Measurements from ENCODE around the gene FILIP1L. TPM values are rescaled to one million over a fixed set of nuclear protein-coding genes. Genes with fewer than 3 reads are reported as not detected.

The FILIP1L gene
- total and polyA plus RNA-seq, 4 donors, result 4.8 to 18.7 (median 6.7) TPM

DNA sequence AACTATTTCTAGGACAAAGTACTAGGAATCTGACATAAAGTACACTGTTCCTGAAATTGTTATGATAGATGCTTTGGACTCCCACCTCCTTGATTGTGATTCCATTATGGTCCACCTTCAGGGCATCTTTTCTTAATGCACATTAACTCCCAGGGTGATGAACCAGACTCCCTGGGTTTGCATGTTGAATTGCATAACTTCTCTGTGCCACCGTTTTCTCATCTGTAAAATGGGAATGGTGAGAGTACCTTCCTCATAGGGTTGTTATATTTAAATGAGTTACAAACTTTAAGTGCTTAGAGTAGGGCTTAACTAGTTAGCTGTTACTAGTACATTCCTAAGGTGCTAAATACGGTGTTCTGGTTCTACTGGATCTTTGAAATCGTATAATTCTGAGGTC, 214.7 kb downstream of the FILIP1L start:
- 100% methylated on average over 1 of the region's 3 CpGs for WGBS (ENCODE audit: insufficient coverage)
- H3K9me3 ChIP-seq (ENCODE audit: control insufficient read depth, insufficient read depth, low read length), result no peaks in the 10 kb centered on the region
- no peaks in the 10 kb centered on the region for H3K27me3 ChIP-seq (ENCODE audit: control insufficient read depth, insufficient read depth, low read length)
- H3K4me1 ChIP-seq (ENCODE audit: control insufficient read depth, insufficient read depth, low read length), result no peaks in the 10 kb centered on the region
- DNase-seq (ENCODE audit: low read depth in 4 of 6, low spot score in 6 of 6), result no peak
- H3K27ac ChIP-seq (ENCODE audit: low read depth, low read length), result no peak overlapping the region
- no peak overlapping the region for H3K4me3 ChIP-seq (ENCODE audit: low read depth, low read length)
- H3K36me3 ChIP-seq (ENCODE audit: control insufficient read depth, insufficient read depth, low read length), result no peaks in the 10 kb centered on the region

DNA sequence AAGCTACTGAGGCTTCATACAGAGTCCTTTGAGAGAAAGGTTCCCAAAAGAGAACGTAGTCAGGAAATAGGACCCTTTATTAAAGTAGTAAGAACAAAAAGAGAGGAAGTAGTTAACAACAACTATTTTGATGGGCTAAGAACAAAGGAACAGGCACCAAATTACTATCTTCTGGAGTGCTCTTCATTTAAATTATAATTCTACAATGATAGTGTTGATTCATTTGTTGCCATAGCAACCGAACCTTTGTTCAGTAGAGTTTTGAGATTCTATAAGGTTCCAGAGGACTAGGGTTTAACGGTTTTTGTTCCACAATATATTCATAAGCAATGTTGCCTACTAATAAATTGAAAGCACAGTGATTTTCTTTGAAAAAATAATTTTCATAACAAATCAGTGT, 217.8 kb downstream of the FILIP1L start:
- H3K4me3 ChIP-seq (ENCODE audit: low read depth, low read length), result no peak overlapping the region
- WGBS (ENCODE audit: insufficient coverage), result 0% methylated on average over 1 of the region's 3 CpGs
- H3K27ac ChIP-seq (ENCODE audit: low read depth, low read length), result no peak overlapping the region
- peak in 2 of 6 donors; percentile 33 to 77 for DNase-seq (ENCODE audit: low read depth in 4 of 6, low spot score in 6 of 6)
- no peaks in the 10 kb centered on the region for H3K9me3 ChIP-seq (ENCODE audit: control insufficient read depth, insufficient read depth, low read length)
- no peaks in the 10 kb centered on the region for H3K36me3 ChIP-seq (ENCODE audit: control insufficient read depth, insufficient read depth, low read length)
- H3K27me3 ChIP-seq (ENCODE audit: control insufficient read depth, insufficient read depth, low read length), result no peaks in the 10 kb centered on the region
- no peaks in the 10 kb centered on the region for H3K4me1 ChIP-seq (ENCODE audit: control insufficient read depth, insufficient read depth, low read length)

DNA sequence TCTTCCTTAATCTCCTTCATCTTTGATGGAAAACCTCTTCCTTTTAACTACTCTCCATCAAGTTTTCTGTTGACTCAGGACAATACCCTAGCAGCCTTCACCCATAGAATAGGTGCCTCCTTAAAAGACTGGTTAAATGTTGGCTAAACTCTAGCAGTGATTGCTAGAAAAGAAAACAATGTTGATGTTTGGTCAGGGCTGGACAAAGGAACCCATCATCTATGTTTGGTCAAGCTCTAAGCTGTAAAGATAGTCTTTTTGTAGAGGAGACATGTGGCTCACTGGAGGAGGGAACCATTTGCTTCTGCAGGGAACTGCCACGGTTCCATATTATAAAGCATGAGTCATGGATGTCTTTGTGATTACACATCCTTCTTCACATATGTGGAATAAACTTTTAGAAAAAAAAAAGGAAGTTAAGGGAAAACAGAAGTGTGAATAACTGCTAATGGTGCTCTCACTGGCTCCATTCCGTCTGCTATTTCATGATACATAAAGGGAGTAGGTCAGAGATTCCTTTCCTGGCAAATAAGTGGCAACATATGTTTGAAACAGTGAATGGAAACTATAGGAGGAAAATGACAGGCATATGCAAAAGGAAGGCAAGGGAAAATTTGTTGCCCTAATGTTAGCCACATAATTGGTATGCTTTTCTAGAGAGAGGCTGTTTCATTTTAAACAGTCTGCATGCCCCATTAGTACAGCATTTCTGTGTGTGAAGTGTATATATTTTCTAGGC, 218.4 kb downstream of the FILIP1L start:
- H3K4me3 ChIP-seq (ENCODE audit: low read depth, low read length), result no peak overlapping the region
- WGBS (ENCODE audit: insufficient coverage), result 75% methylated on average over 1 of the region's 2 CpGs
- no peak overlapping the region for H3K27ac ChIP-seq (ENCODE audit: low read depth, low read length)

DNA sequence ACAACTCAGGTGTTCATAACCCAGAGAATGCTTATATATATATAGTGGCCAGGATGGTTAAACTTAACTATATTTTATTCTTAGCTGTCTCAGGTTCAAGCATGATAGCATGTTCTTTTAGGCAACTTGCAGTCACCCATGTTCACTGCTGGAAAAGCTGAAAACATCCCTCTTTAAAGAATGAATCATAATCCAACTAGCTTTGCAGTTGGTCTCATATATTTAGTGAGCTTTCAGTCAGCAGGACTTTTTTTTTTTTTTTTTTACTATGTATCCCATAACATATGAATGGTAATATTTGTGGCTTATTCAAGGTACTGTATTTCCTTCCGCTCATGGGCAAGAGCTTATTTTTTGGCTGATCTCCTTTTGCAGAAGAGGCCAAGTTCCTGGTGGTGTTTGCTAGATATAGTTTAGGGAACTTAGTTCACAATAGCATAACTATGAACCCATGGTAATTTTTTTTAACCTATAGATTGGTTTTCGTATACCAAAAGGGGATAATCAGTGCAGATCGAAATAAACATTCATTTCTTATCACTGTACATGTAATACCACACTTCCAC, 219.1 kb downstream of the FILIP1L start:
- no peak overlapping the region for H3K4me3 ChIP-seq (ENCODE audit: low read depth, low read length)

More for the DNA sequence above, 218.4 kb downstream of the FILIP1L start:
- H3K27me3 ChIP-seq (ENCODE audit: control insufficient read depth, insufficient read depth, low read length), result no peaks in the 10 kb centered on the region
- no peaks in the 10 kb centered on the region for H3K4me1 ChIP-seq (ENCODE audit: control insufficient read depth, insufficient read depth, low read length)
- peak in 2 of 6 donors; percentile 13 to 37 for DNase-seq (ENCODE audit: low read depth in 4 of 6, low spot score in 6 of 6)
- H3K9me3 ChIP-seq (ENCODE audit: control insufficient read depth, insufficient read depth, low read length), result no peaks in the 10 kb centered on the region
- H3K36me3 ChIP-seq (ENCODE audit: control insufficient read depth, insufficient read depth, low read length), result no peaks in the 10 kb centered on the region

DNA sequence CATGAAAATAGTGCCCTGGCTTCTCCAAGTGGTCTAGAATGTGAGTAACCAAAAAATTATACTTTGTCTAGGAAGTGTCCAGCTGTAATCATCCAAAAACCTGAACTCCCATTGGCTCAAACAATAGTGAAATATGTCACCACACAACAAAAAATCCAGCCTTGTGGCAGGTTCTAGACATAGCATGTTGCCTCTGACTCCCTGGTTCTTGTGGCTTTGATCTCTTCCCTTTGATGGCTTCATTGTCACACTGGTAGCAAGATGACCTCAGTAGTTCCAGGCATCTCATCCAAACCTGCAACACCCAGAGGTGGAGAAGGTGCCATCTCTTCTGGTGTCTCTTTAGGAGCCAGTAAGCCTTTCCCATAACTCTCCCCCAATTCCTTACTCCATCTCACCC, 222.0 kb downstream of the FILIP1L start:
- H3K4me1 ChIP-seq (ENCODE audit: control insufficient read depth, insufficient read depth, low read length), result no peaks in the 10 kb centered on the region
- no peak overlapping the region for H3K4me3 ChIP-seq (ENCODE audit: low read depth, low read length)
- H3K27ac ChIP-seq (ENCODE audit: low read depth, low read length), result no peak overlapping the region
- H3K36me3 ChIP-seq (ENCODE audit: control insufficient read depth, insufficient read depth, low read length), result no peaks in the 10 kb centered on the region
- H3K9me3 ChIP-seq (ENCODE audit: control insufficient read depth, insufficient read depth, low read length), result no peaks in the 10 kb centered on the region
- H3K27me3 ChIP-seq (ENCODE audit: control insufficient read depth, insufficient read depth, low read length), result no peaks in the 10 kb centered on the region
- DNase-seq (ENCODE audit: low read depth in 4 of 6, low spot score in 6 of 6), result no peak

More for the DNA sequence above, 219.1 kb downstream of the FILIP1L start:
- Histone ChIP-seq H3K27ac (ENCODE audit: low read depth, low read length) (no peak overlapping the region), H3K27me3 (ENCODE audit: control insufficient read depth, insufficient read depth, low read length) (no peaks in the 10 kb centered on the region), H3K4me1 (ENCODE audit: control insufficient read depth, insufficient read depth, low read length) (no peaks in the 10 kb centered on the region), H3K9me3 (ENCODE audit: control insufficient read depth, insufficient read depth, low read length) (no peaks in the 10 kb centered on the region), H3K36me3 (ENCODE audit: control insufficient read depth, insufficient read depth, low read length) (no peaks in the 10 kb centered on the region)
- WGBS (ENCODE audit: insufficient coverage), result 100% methylated on average over 1 of the region's 3 CpGs
- no peak for DNase-seq (ENCODE audit: low read depth in 4 of 6, low spot score in 6 of 6)

DNA sequence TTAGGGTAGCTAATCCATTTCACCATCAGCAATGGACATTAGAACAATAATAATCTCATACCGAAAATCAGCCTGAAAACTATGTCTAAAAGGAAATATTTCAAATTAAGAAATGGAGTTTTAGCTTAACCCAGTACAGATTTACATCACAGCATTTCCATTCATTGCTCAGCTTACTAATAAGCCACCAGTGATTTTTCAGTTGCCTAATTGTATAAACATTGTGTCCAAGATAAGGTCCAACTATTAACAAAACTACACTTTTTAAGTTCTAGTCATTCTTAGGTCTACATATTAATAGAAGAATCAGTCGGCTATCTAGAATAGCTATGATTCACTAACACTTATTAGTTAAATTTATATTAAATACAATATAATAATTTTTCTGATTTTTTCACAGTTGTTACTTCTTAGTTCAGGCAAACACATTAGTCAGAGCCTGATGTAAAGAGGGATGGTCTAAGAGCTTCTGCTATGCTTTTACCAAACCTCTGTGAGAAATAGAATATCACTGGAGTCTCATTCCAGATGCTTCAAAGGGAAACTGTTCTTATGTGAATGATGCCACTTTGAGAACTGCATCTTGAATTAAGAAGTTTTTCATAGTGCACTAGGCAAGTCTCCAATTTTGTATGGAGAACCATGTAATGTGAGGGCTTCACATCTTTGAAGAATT, 222.6 kb downstream of the FILIP1L start:
- Histone ChIP-seq H3K4me3 (ENCODE audit: low read depth, low read length) (no peak overlapping the region), H3K4me1 (ENCODE audit: control insufficient read depth, insufficient read depth, low read length) (no peaks in the 10 kb centered on the region), H3K9me3 (ENCODE audit: control insufficient read depth, insufficient read depth, low read length) (no peaks in the 10 kb centered on the region), H3K27ac (ENCODE audit: low read depth, low read length) (no peak overlapping the region), H3K27me3 (ENCODE audit: control insufficient read depth, insufficient read depth, low read length) (no peaks in the 10 kb centered on the region), H3K36me3 (ENCODE audit: control insufficient read depth, insufficient read depth, low read length) (no peaks in the 10 kb centered on the region)
- no peak for DNase-seq (ENCODE audit: low read depth in 4 of 6, low spot score in 6 of 6)
- no CpG with 5 or more reads among the region's 2 CpGs for WGBS (ENCODE audit: insufficient coverage)

DNA sequence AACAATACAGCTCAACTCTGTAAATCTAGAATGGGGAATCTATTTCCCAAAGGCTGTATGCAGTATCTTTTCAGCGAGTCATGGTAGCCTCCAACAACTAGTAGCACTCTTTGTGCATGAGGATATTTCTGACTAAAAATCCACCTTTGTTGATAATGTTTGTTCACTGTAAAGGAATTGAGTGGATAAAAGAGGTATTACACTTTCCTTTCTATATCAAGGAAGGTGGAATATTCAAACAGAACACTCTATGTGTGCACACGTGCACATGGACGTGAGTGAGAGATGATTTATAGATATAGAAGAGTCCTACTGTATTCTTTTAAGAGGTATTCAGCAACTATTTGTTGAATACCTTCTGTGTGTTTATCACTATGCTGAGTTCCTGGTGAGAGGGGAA, 228.4 kb downstream of the FILIP1L start:
- Histone ChIP-seq H3K9me3 (ENCODE audit: control insufficient read depth, insufficient read depth, low read length) (no peaks in the 10 kb centered on the region), H3K4me1 (ENCODE audit: control insufficient read depth, insufficient read depth, low read length) (no peaks in the 10 kb centered on the region), H3K27ac (ENCODE audit: low read depth, low read length) (no peak overlapping the region), H3K4me3 (ENCODE audit: low read depth, low read length) (no peak overlapping the region), H3K36me3 (ENCODE audit: control insufficient read depth, insufficient read depth, low read length) (no peaks in the 10 kb centered on the region), H3K27me3 (ENCODE audit: control insufficient read depth, insufficient read depth, low read length) (no peaks in the 10 kb centered on the region)
- no CpG with 5 or more reads among the region's 3 CpGs for WGBS (ENCODE audit: insufficient coverage)
- no peak for DNase-seq (ENCODE audit: low read depth in 4 of 6, low spot score in 6 of 6)

DNA sequence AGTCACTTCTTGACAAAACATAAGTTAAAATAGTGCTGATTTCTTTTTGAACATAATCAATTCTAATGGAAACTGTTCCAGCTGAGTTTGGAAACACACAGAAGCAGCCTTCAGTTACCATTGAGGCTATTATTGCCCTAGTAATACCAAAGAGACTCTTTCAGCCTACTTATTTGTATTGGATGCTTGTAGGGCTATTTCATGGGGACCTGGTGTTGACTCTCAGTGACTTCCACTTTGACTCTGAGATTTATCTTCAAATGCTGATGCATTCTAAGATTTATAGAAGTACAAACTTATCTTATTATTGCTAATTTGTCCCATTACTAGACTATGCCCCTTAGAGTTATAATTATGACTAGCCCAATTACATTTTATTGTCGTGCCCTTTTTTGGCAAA, 229.2 kb downstream of the FILIP1L start:
- no peak overlapping the region for H3K4me3 ChIP-seq (ENCODE audit: low read depth, low read length)
- no peaks in the 10 kb centered on the region for H3K4me1 ChIP-seq (ENCODE audit: control insufficient read depth, insufficient read depth, low read length)
- H3K9me3 ChIP-seq (ENCODE audit: control insufficient read depth, insufficient read depth, low read length), result no peaks in the 10 kb centered on the region
- DNase-seq (ENCODE audit: low read depth in 4 of 6, low spot score in 6 of 6), result no peak
- no peaks in the 10 kb centered on the region for H3K27me3 ChIP-seq (ENCODE audit: control insufficient read depth, insufficient read depth, low read length)
- H3K27ac ChIP-seq (ENCODE audit: low read depth, low read length), result no peak overlapping the region
- H3K36me3 ChIP-seq (ENCODE audit: control insufficient read depth, insufficient read depth, low read length), result no peaks in the 10 kb centered on the region
- no CpG with 5 or more reads among the region's 1 CpG for WGBS (ENCODE audit: insufficient coverage)

DNA sequence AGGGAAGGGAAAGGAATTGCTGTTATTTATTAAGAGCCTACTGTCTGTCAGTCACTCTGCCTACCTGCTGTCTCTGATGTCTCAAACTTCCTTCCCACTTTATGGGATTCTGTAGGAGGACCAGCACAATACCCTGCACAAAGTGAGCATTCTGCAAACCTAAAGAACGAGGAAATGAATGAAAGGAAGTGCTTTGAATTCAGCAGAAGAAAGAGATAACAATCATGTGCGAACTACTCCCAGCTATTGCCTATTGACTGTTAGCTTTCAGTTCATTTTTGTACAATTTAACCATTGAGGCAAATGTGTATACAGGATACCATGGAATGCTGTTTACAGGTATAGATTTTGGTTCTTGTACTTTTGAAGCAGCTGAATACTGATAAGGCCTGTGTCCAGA, 229.8 kb downstream of the FILIP1L start:
- Histone ChIP-seq H3K27me3 (ENCODE audit: control insufficient read depth, insufficient read depth, low read length) (no peaks in the 10 kb centered on the region), H3K4me1 (ENCODE audit: control insufficient read depth, insufficient read depth, low read length) (no peaks in the 10 kb centered on the region), H3K4me3 (ENCODE audit: low read depth, low read length) (no peak overlapping the region), H3K9me3 (ENCODE audit: control insufficient read depth, insufficient read depth, low read length) (no peaks in the 10 kb centered on the region), H3K36me3 (ENCODE audit: control insufficient read depth, insufficient read depth, low read length) (no peaks in the 10 kb centered on the region), H3K27ac (ENCODE audit: low read depth, low read length) (no peak overlapping the region)
- DNase-seq (ENCODE audit: low read depth in 4 of 6, low spot score in 6 of 6), result no peak
- WGBS (ENCODE audit: insufficient coverage), result 60% methylated on average over 1 of the region's 2 CpGs

DNA sequence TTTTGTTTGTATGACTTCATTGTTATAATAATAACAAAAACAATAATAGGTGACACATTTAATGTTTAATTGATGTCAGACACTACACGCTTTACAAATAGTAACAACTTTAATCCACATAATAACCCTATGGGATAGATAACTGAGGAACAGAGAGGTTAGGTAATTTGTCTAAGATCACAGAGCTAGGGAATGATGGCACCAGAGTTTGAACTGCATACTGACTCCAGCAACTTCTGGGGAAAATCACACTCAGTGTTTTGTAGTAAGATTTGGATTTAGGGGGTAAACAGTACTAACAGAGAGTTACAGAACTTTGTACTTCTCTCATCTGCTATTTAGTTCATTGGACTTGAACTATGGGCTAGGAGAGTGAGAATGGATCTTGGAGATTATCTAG, 230.6 kb downstream of the FILIP1L start:
- WGBS (ENCODE audit: insufficient coverage), result no CpG with 5 or more reads among the region's 1 CpG
- no peaks in the 10 kb centered on the region for H3K27me3 ChIP-seq (ENCODE audit: control insufficient read depth, insufficient read depth, low read length)
- DNase-seq (ENCODE audit: low read depth in 4 of 6, low spot score in 6 of 6), result no peak
- H3K9me3 ChIP-seq (ENCODE audit: control insufficient read depth, insufficient read depth, low read length), result no peaks in the 10 kb centered on the region
- no peaks in the 10 kb centered on the region for H3K4me1 ChIP-seq (ENCODE audit: control insufficient read depth, insufficient read depth, low read length)
- no peaks in the 10 kb centered on the region for H3K36me3 ChIP-seq (ENCODE audit: control insufficient read depth, insufficient read depth, low read length)
- H3K27ac ChIP-seq (ENCODE audit: low read depth, low read length), result no peak overlapping the region
- no peak overlapping the region for H3K4me3 ChIP-seq (ENCODE audit: low read depth, low read length)
